SH-SY5Y (cell line): Measurements from ENCODE around the gene CHGA.

Source experiments
- GATA2 ChIP-seq: IDR thresholded peaks from 2 replicates; pipeline ENCODE4 v1.6.1; 2011; ENCODE audit warnings: mild to moderate bottlenecking, low read depth, low read length
- GATA3 ChIP-seq: IDR thresholded peaks from 2 replicates; pipeline ENCODE4 v1.6.1; 2011; ENCODE audit warnings: low read depth, mild to moderate bottlenecking, low read length, moderate library complexity

DNA sequence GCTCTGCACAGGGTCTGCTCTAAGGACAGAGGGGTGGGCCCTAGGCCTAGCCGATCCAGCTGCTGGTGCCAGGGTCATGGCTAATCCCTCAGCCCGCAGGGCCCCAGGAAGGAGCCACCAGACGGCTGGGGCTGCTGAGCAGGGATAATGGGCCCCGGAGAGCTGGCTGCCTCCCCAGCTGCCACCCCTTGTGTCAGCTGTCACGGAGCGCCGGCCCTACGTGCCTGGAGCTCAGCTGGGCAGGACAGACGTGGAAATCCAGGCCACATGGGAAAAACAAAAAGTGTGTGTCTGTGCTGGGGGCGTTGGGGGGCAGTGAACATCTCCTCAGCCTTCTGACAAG lies 36.2 kb downstream of the CHGA start:
- TF ChIP-seq GATA2 (no peak), GATA3 (no peak)
